Measurements from ENCODE around the gene FGF2.

- no peak for TF ChIP-seq CTCF (IDR thresholded peaks at IDR 0.05)
- TF ChIP-seq ZFX (IDR thresholded peaks at IDR 0.05; ENCODE audit: borderline replicate concordance): no peak
Measured at GRCh38 chr4:122946142-122946541, 119.5 kb downstream of the FGF2 start.
